GM18511 (cell line): ENCODE measurements around the gene TBCD.

Source experiments
- ATAC-seq: cut with Tn5 transposase; IDR thresholded peaks from one replicate; pipeline ENCODE4 v1.9.1; 2021; ENCODE audit warnings: mild to moderate bottlenecking, moderate library complexity; ENCODE audit not compliant: unreplicated experiment

TBCD gene

DNA sequence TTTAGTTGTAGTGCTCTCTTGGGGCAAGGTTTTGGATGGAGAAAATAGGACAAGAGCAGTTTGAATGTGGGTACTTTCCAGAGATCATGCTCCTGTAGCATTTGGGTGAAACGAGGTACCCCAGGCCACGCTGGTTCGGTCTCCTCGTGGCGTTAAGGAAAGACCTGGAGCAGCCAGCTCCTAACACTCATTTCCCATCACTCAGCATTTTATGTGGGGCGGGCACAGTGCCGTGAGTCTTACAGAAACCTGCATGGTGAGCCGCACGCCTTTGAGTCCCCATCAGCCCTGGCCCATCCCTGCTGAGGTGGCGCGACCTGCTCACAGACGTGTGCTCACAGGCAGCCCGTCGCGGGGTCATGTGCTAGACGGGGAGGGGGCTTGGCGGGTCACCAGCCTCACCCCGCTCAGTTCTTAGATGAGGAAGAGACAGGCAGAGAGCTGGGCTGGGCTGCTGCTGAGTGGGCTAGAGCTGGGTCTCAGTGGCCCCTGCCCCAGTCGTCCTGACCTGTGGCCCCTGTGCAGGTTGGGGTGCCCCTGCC is 37.3 kb downstream of the TBCD start:
- no peak for ATAC-seq

DNA sequence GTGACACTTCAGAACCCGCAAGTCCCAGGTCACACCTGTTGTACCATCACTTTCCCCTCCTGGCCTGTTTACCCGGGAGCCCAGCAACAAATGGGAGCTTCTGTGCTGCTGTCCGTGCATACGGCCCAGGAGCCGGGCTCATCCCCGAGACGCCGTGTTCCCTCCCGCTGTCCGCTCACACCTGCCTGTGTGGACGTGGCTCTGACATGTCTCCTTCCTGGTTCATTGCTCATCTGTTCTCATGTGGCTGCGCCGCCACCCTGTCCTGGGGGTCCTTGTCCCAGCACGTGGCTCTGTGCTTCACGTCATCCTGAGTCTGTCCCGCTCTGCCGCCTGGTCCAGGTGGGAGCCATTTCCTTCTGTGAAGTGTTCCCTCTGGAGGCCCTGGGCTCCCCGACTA is 37.9 kb downstream of the TBCD start:
- ATAC-seq, result no peak

- no peak for ATAC-seq
Measured at GRCh38 chr17:82790391-82790790, 38.5 kb downstream of the TBCD start.

DNA sequence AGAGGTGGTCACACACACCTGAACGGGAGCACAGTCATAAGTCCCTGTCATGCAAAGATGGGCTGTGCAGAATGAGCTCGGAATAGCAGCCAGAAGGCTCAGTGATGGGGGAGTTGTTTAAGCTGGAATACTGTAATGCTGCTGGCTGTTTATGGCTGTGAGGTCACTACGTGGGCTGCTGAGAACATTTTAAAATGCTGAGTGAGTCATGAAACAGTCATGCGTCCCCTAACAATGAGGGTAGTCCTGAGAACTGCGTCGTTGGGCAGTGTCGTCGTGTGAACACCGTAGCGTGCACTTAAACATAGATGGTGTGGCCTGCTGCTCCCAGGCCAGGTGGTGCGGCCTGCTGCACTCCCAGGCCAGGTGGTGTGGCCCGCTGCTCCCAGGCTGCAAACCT is 39.7 kb downstream of the TBCD start:
- no peak for ATAC-seq

DNA sequence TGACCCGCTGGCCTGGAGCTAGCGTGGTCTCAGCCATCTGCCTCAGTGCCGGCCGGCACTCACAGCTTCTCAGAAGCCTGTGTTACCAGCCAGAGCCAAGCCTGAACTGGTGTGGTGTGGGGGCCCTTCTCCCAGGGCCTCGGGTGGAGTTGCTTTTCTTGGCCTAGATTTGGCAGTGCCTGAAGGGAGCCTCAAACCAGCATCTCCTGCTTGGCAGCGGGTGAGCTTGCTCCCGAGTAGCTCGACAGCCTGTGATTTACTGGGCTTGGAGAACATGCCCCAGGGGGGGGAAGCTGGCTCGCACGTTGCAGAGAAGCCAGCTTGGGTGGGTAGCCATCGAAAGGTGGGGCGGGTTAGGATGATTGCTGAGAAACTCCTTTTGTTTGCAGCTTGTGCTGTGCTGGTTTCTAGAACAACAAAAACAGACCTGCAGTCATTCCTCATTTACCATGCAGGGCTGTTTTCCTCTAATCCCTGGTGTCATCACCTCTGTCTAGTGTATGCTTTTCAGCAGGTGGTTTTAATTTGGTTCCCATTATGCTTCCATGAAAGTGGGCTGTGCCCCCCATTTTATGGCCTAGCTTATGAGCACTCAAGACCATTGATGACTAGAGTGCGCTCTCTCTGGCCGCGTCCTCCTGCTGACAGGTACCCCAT is 42.2 kb downstream of the TBCD start:
- no peak for ATAC-seq

DNA sequence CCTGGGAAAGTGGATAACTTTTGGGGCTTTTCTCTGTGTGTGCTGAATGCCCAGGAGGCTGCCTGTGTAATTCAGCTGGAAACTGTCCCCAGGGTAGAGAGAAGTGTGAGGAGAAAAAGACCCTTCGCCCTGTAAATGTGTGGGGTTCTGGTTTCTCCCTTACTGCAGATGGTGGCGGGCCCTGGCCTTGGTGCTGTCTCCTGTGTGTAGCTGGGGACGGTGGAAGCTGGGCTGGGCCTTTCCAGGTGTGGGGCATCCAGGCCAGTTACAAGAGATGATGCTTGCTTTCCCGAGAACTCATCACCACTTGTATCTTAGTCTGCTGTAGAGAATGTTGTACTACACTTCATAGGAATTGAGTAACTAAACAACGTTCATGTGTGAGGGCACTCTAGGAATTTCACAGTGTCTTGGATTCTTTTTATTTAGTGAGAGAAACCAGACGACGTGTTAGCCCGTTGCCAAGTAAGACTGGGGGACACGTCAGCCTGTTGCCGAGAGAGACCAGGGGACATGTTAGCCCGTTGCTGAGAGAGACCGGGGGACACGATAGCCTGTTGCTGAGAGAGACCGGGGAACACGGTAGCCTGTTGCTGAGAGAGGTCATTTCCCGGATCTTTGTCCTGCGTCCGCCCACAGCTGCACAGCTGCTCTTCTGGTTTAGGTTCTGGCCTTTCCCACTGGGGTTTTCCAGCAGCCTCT is 43.1 kb downstream of the TBCD start:
- ATAC-seq, result no peak

- no peak for ATAC-seq
Measured at GRCh38 chr17:82795615-82796014, 43.8 kb downstream of the TBCD start.

DNA sequence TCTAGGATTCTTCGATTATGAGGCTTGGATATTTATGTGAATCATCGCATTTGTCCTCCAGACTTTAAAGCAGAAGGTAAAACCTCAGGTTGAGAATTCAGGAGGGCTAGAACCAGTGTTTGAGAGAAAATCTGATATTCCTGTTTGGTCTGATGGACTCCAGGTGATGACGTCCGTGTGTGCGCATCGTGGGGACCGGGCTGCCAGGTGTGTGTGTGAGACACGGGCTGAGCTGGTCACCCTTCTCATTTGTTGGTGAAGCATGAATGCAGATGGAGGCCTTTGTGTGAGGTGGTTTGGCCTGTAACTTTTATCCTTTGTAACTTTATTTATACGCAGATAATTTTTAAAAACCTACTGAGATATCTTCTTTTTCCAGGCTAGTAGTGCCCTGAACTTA is 45.2 kb downstream of the TBCD start:
- ATAC-seq, result no peak

DNA sequence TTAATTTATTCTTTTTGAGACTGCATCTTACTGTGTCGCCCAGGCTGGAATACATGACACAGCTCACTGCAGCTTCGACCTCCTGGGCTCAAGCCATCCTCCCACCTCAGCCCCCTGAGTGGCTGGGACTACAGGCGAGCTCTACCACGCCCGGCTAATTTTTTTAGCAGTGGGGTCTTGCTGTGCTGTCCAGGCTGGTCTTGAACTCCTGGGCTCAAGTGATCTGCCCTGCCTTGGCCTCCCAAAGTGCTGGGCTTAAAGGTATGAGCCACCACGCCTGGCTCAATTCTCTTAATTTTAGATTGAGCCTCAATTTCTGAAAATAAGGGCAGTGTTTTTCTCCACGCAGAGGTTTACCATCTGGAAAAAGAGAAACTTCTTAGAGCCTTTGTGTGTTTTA is 46.9 kb downstream of the TBCD start:
- no peak for ATAC-seq

DNA sequence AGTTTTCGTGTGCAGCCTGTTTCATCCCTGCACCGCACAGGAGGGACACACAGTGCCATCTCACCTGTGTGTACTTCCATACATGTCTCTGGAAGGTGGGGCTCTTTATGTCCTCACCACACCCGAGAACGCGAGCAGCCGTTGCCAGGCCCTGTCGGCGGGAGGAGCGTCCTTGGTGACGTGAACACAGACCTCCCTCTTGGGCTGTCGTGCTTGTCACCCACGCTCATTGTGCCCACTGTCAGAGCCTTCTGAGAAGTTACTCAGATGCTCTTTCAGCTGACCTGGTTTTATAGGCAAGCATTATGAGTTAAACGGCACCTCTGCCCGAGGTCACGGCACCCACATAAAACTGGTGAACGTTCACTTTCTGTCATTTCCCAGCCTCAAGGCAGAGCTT is 47.7 kb downstream of the TBCD start:
- ATAC-seq, result no peak

- ATAC-seq, result no peak
Measured at GRCh38 chr17:82800885-82801284, 49.0 kb downstream of the TBCD start.

GRCh38 chr17:82801377-82801970 is 49.6 kb downstream of the TBCD start:
- no peak for ATAC-seq

- no peak for ATAC-seq
Measured at GRCh38 chr17:82802075-82802780, 50.4 kb downstream of the TBCD start.

DNA sequence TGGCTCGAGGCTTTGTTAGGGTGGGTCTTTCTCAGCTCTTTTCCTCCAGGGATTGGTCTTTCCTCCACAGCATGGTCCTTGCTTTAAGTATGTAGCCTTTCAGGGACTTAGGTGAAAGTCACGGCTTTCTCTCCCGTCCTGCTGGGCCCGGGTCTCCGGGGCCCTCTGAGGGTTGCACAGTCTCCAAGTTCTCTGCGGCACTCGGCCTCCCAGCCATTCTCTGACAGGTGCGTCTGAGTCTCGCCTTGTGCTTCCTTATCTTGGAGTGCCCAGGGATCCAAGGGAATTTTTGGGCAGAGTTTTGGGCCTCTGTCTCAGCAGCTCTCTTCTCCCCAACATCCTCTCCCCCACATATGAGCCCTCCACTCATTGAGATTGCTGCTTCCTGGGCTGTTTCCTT is 51.3 kb downstream of the TBCD start:
- no peak for ATAC-seq

DNA sequence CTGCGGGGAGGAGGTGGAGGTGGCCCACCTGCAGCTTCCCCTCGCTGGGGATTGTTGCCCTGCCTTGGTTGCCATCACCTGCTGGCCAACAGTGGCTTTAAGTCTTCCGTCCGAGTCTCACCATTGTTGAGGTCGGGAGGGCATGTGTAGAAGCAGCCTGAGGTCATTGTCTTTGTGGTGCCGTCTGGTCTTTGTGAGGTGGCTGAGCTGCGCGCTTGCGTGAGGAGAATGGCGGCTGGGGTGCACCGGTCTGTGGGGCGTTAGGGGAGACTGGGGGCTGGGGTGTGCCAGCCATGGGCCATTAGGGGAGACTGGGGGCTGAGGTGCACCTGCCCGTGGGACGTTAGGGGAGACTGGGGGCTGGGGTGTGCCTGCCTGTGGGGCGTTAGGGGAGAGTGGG is 51.7 kb downstream of the TBCD start:
- no peak for ATAC-seq

- ATAC-seq, result no peak
Measured at GRCh38 chr17:82804442-82805191, 52.8 kb downstream of the TBCD start.

DNA sequence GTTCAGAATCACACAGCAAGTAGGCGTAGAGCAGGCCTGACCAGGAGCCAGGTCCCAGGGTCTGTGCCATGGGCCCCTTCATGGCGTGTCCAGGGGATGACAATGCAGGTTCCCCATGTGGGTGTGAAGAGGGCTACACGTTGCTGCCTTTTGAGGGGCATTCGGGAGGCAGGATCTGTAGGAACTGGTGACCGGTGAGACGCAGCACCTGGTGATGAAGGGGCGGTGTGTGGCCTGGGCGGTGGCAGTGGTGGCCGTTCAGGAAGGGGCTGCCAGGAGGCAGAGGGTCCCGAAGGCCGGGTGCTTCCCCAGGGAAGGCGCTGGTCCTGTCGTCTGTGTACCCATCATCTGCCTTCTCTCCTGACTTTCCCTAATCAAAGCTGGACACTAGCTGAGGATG is 53.4 kb downstream of the TBCD start:
- no peak for ATAC-seq

GRCh38 chr17:82805823-82806222 is 54.0 kb downstream of the TBCD start:
- no peak for ATAC-seq

DNA sequence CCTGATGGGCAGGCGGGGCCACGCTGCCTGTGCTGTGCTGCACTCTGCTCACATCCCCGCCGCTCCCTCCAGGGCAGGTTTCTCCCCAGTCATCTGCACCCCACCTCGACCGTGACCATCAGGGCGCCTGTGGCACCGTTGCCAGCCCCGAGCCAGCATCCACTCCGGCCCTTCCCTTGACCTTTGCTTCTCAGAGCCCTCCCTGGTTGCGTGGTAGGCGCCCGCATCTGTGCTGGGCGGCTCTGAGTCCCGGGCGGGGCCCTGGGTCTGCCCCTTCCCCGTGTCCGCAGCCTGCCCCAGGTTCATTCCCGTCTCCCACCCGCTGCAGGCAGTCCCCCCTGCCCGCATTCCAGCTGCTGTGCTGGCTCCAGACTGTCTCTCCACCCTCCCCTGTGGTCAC is 54.8 kb downstream of the TBCD start:
- no peak for ATAC-seq

GRCh38 chr17:82807101-82807500 is 55.2 kb downstream of the TBCD start:
- ATAC-seq, result no peak

DNA sequence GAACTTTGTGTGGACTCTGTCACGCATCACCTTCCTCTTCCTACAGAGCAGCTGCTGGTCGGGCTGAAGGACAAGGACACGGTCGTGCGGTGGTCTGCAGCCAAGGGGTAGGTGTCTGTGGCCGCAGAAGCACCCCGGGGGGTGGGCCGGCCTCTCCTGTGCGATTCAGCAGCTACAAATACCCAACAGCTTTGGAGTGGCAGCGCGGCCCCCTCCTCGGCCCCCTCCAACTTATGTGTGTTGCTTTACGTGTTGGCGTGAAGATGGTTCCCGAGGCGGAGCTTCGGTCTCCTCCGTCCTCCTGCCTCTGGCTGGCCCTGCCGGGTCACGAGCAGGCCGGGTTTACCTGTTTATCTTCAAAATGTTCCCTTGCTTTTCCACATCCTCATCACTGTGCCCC is 55.7 kb downstream of the TBCD start:
- no peak for ATAC-seq
